Left hindlimb (tissue), 1 donor: Measurements from ENCODE around the gene CCDC15.

Source experiments
- DNase-seq: peaks from one replicate; pipeline ENCODE4 v3.0.0-alpha.2; 2018

Gene CCDC15, protein sequence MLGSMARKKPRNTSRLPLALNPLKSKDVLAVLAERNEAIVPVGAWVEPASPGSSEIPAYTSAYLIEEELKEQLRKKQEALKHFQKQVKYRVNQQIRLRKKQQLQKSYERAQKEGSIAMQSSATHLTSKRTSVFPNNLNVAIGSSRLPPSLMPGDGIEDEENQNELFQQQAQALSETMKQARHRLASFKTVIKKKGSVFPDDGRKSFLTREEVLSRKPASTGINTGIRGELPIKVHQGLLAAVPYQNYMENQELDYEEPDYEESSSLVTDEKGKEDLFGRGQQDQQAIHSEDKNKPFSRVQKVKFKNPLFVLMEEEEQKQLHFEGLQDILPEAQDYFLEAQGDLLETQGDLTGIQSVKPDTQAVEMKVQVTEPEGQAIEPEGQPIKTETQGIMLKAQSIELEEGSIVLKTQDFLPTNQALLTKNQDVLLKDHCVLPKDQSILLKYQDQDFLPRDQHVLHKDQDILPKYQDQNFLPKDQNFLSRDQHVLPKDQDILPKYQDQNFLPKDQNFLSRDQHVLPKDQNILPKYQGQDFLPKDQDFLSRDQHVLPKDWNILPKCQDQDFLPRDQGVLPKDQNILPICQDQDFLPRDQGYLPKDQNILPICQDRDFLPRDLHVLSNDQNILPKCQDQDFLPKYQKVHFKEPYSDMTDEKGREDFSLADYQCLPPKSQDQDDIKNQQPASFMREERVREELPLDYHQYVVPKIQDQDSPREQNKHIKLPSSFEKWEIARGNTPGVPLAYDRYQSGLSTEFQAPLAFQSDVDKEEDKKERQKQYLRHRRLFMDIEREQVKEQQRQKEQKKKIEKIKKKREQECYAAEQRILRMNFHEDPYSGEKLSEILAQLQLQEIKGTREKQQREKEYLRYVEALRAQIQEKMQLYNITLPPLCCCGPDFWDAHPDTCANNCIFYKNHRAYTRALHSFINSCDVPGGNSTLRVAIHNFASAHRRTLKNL

DNA sequence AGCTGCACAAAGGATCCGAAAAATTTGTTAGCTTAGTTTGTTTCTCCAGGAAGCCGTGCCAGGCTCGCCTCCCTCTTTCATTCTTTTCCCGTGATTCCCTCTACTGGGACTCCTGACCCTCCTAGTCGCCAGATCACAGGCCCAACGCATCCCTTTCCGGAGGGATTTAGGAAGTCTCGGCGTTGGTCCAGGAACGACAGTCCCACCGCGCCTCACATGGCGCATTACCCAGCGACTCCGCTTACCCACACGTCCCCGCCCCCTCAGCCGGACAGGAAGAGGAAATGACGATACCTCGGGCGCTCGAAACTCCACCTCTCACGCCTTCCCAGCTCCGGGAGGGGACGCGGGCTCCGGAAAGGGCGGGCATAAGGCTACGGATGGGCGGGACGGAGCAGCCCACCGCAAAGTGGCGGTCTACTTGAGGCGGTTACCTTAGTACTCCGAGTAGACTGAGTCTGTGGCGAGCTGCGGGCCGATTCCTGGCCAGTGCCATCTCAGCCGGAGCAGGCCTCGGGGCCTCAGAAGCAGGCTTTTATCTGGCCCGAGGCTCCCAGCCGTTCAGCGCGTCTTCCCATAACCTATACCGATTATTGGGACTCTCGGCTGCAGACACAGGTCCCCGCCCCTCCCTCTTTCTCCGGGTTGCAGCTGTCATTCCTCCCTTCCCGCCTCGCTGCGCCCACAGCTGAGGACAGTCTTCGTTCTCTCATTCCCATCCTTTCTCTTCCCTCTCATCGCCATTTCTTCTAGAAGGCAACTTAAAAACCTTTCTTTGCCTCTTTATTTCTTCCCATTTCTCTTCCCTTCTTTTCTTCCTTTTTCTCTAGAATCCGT lies at the start of gene CCDC15:
CCDC15 (plus strand) TSS at position 450 of the 837 bp plus-strand sequence. CDS start 531 bp downstream, outside the sequence.
- DNase-seq = peak; percentile 99

DNA sequence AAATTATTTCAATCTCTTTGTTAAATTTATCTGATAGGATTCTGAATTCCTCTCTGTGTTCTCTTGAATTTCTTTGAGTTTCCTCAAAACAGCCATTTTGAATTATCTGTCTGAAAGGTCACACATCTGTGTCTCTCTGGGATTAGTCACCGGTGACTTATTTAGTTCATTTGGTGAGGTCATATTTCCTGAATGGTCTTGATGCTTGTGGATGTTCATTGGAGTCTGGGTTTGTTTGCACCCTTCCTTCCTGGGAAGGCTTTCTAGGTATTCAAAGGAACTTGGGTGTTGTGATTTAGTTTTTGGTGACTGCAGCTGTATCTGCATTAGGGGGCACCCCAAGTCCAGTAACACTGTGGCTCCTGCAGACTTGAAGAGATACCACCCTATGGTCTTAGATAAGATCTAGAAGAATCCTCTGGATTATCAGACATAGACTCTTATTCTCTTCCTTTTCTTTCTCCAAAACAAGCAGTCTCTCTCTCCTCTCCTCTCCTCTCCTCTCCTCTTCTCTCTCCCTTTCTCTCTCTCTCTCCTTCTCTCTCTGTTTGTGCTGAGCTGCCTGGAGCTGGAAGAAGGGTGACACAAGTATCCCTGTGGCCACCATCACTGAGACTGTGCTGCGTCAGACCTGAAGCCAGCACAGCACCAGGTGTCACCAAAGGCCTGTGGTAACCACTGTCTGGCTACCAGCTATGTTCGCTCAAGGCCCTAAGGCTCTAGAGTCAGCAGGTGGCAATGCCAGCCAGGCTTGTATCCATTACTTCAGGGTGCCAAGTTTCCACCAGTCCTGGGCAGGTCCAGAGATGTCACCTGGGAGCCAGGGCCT lies 38.2 kb upstream of the CCDC15 start:
- DNase-seq = no peak

DNA sequence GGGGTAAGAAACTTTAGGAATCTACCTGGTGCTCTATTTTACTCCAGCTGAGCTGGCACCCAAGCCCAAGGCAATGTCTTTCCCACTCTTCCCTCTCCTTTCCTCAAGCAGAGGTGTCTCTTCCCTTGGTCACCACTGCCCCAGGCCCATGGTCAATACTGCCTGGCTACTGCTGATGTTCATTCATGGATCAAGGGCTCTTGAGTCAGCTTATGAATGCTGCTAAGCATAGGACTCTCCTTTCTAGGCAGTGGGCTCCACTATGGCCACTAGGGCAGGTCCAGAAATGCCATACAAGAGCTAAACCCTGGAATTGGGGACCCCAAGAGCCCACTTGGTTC lies 37.7 kb upstream of the CCDC15 start:
- DNase-seq = no peak

DNA sequence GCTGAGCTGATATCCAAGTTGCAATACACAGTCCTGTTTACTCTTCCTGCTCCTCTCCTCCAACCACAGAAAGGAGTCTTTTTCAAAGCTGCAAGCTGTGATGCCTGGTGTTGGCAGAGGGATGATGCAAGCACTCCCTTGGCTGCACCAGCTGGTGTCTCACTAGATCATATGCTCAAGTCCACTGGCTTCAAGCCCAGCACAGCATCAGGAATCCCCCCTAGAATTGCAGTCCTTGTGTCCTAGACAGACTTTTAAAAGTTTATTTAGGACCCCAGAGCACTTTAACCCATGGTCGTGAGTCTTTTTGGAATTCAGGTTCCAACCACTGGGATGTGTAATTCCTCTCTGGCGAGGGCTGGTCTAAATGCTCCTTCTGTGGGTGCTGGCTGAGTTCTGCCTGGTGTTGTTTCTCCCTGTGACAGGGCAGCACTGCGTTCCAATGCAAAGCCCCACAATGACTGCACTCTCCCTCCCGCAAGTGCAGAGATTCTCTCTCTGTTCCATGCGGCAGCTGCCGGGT lies 36.8 kb upstream of the CCDC15 start:
- peak; percentile 62 for DNase-seq

DNA sequence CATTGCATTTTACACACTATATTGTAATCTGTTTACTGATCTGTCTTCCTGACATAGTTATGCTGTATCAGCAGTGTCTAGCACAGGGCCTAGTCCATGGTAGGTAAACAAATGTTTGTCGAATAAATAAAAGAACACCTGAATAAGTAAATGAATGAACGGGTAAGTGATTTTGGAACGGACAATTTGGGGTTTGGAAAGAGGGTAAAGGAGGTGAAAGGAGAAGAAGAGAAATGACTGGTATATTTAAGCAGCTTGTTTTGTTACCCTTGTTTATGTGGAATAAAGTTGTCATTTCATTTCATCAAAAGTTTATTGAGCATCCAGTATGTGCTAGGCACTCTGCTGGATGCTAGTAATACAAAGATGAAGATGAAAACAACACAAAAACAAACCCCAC lies 35.1 kb upstream of the CCDC15 start, which contains the start of gene HEPN1:
HEPN1 (plus strand) TSS at position 301 of the 400 bp plus-strand sequence.
- DNase-seq = no peak

DNA sequence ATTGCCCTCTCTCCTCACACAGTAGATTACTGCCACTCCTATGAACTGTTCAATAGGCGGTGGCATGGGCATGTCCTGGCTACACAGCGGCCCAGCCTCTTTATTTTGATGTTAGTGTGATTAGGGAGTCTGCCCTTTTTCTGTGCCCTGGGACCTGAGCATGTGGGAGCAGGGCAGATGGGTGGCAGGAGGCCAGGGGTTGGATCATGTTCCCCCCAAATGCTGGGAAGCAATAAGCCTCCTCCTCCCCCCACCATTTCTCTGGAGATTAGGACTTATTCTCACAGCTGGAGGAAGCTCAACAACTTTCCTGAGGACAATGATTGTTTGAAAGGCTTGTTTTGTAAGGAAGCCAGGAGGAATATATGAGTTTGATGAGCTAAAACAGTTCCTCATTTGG lies 34.1 kb upstream of the CCDC15 start:
- DNase-seq = no peak

DNA sequence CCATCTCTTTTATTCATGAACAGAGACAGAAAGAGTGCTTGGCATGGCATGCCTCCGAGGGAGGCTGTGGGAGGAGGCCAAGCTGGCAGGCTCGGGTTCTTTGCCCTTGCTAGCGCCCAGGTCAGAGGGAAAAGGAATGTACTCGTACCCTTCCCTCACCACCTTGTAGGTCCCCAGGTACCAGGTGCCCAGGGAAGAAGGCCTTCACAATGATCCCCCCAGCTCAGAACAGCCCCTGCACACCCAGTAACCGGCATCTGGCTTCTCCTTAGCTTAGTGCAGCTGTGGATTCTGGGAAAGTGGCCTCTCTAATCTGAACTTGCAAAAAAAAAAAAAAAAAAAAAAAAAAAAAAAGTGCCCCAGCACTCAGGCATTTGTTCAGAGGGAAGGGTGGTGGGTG lies 33.6 kb upstream of the CCDC15 start:
- DNase-seq = no peak

DNA sequence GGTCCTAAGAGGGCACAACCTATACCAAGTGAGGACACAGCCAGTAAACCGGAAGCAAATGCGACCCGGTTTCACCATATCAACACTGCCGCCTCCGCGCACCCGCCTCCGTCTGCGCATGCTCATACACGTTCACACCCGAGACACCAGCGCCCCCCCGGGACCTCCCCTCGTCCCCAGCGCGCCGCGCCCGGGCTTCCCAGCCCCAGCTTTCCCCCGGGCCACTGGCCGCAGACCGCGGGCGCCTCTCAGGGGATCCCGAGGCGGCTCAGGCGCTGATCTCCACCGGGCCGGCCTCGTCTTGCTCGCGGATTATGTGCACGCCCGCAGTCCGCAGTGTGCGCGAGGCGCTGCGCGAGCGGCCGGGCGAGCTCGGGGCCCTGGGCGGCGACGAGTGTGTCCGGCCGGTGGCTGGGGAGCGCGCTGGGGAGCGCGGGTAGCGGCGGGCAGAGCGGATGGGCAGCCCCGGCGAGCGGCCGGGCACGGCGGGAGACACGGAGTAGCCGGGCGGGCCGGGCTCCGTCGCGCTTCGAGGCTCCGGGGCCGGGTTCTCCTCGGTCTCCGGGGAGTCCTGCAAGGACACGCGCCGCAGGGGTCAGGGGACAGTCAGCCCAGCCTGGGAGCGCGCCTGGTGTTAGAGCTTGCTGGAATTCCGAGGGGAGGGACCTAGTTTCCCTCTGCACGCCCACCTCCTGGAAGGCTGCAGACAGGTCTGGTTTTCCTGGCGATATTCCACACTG lies 33.0 kb upstream of the CCDC15 start:
- peak; percentile 86 for DNase-seq

DNA sequence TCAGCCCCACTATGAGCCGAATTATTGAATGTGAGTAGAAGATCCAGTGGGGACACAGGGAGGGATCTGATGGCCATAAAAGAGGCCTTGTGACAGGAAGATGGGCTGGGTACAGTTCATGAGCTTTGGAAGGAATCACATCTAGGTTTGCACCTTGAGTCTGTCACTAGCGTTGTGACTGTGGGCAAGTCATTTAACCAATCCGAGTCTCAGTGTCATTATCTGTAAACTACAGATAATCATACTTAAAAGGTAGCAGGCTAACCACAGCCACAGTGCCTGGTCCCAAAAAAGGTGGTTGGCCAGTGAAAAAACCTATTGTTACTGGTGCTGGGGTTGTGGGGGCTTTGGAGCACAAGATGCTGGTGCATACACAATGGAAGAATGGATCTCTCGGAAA lies 31.2 kb upstream of the CCDC15 start:
- DNase-seq = no peak

DNA sequence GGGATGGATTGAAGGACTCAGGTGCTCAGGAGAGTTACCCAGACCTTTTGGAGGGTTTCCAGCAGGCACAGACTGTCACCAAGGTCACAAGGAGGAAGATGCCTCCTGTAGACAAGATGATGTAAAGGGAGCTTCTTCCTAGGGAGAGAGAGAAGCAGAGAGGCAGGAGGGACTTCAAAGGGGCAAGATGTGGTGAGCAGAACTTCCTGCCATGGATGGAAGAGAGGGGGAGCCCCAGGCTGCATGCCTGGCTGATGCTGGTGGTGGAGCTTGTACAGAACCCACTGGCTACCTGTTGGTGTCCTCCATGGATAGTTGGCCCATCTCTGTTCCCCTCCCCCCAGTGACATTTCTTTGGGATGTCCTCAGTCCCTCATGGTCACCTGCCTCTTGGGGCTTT lies 30.7 kb upstream of the CCDC15 start:
- DNase-seq = no peak

DNA sequence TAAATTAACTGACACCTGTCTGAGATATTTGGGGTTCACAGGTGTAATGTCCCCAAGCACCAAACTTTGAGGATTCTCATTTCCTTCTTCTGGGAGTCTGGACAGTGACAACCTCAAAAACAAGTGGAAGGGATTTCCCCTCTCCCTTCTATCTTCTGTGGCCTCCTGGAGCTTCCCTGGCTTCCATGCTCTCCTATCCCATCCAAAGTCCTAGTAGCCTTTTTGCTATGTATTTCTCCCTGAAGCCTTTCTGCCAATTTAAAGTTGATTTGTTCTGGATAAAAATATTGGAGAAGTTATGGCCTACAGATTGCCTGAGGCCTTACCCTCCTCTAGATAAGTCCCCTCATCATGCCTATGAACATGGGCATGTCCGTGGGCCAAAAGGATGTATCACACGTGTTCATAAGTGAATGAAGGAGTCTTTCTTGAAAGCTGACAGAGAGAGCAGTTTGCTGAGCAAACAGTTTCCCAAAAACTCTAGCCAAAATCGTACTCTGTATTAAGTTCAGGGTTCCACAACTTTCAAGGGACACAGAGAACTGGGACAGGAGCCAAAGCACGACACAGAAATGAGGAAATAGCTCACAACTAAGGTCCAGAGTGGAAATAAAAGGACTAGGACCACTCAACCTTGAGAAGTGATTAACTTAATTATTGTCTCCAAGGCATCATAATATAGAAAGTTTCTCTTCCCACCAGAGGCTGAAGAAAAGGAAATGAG lies 24.9 kb upstream of the CCDC15 start:
- no peak for DNase-seq

DNA sequence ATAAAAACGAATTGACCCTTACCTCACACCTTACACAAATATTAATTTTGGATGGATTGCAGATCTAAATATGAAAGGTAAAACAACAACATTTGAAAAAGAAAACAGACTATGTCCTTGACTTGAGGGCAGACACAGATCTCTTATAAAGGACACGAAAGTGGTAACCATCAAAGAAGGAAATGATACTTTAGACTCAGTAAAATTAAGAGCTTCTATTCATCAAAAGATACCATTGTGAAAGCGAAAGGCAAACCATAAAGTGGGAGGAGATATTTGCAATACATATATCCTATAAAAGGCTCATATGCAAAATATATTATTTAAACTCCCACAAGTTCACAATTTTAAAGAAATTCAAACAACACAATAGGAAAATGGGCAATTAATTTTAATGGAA lies 23.2 kb upstream of the CCDC15 start:
- DNase-seq = no peak

DNA sequence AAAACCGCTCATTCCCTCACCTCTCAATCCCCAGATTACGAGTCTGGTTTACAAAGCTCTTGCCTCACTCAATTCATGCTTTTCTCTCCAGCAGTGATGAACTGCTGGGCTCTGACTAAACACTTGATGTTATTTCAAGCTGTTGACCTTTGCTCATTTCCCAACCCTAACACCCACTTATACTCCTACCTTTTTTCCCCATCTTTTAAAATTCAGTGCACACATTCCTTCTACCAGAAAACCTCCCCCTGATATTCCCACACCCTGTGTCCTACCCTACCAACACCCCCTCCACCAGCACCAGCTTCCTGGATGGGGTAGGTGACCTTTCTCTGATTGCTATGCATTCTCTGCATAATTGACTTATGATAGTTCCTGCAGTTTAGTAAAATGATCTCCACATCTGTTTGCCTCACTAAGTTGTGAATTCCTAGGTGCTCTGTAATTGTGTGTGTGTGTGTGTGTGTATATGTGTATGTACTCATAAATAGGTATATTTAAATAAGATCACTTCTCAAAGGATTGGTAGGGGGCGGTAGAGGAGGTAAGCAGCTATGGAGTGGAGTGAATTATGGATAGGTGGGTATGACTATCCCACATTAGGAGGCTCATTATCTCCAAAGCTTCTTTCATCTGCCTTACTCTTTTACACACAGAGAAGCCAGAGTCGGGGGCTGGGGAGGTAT lies 19.0 kb upstream of the CCDC15 start:
- no peak for DNase-seq

DNA sequence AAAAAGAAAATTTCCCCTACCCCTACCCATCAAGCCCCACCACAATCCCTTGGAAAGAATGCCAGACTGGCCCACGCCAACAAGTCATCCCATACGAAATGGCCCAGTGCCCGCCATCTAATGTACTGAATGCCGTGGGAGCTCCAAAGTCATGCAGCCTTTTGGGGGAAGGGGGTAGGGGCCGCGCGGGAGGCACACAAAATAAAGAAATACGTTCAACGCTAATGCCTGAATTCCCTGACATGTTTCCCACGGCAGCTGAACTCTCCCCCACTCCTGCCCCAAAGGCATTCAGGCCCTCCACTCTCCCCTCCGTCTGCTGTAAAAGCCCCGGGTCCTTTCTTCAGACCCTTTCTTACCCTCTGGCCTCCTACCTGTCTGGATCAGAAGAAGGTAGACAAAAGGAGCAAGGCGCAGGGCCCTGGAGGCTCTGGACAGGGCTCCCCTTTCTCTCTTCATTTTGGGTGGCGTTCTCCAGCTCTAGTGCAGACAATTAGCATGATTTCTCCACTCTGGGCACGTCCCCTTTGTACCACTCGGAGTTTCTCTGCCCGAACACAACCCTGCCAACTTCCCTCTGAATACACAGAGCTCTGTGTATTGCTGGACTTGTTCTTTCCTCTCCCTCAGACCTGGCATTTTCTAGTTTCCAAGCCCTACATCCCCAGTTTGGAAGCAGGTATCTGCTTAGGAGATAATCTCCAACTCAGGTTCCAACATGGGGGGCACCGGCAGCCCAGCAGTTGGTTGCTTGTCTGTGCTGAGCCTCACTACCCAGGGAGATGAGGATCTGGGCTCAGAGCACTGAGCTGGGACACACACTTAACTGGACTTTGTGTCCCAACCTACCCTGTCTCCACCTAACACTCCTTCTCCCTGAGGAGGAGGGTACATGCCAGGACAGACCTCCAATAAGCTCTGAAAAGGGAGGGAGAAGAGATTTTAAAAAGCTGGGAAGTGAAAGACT lies 18.2 kb upstream of the CCDC15 start, which contains the start of gene HEPACAM:
HEPACAM (minus strand) TSS at position 500 of the 967 bp plus-strand sequence; CDS start at position 459, 41 bp downstream.
- no peak for DNase-seq

DNA sequence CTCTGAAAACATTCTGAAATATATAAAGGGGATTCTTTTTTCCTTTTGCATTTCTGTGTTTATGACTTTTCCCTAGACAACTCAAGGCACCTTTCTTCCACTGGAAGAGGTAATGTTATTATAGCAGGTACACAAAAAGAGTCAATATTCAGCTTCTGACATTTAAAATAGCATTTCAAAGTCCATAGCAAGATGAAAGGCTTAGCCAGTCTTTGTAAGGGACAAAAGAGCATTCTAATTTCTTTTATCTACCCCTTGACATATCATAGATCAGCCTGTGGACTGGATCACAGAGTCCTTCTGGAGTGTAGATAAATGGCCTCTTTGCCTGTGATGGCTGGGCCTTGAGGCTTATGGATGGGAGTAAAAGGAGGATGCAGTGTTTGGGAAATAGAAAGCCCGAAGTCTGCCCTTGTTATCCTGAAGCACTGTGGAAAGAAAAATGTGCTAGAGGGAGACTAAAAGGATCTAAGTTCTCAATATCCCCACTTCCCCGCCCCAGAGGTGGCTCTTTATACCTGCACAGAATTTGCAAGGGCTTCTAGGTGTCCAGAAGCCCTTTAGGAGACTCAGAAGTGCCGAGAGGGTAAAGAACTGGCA lies 16.6 kb upstream of the CCDC15 start:
- DNase-seq = no peak

DNA sequence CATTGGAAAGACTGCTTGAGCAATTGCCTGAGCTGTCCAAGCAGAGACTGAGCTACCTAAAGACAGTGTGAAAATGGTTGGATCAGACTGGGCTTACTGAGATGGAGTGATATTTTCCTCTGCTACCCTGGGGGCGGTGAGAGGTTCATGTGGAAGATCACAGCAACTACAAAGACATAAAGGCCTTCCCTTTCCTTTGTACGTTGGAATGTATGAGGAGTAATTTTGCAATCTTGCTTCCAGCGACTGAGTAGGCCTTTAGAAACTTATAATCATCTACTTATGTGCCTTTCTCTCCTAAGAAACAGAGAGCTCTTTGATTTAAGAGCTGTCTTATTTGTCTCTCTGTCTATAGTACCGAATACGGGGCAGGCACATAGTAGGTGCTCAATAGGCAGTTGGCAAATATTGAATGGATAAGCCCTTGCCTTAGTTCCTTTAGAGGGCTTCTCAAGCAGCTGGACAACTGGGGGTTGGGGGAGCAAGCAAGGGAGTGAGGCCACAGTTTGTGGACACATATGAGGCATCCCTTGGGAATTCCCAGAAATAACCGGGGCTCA lies 15.7 kb upstream of the CCDC15 start:
- no peak for DNase-seq

DNA sequence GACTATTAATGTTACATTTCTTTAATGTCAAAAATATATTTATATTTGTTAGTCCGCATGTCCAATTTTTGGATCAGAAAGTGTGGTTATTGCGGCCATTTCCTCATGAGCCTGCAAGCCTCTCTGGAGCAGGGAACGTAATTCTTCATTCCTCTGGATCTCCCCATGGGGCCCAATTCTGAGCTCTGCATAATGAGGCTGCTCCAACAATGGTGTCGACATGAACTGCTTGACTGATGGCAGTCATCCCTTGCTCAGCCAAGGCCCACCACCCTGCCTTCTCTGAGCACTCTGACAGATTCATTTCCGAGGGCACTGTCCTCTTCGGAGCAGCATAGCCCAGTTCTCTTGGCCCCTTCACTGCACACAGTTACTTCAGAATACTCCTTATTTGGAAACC lies 15.0 kb upstream of the CCDC15 start:
- DNase-seq = no peak

DNA sequence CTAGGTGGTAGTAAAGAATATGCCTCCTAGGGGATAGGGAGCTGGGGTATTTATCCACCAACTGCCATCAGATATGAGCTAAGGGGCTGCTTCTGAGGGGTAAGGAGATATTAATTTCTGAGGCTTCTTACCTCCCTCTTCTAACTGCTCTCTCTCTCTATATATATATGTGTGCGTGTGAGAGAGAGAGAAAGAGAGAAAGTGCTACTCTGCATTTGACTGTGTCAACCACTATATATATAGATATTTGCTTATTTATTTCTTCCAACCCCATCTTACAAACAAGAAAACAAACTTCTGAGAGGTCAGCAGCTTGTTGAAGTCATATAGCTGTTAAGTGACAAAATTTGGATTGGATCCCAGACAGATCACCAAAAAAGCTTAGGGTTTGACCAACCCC lies 12.3 kb upstream of the CCDC15 start:
- DNase-seq = no peak
